Fibroblast of skin of right biceps (primary cell): ENCODE measurements around the gene PROX1.

Experiments used
- DNase-seq: peaks from one replicate; pipeline ENCODE4 v3.0.0-alpha.2; 2013

Gene PROX1

GRCh38 chr1:213987927-213988506, at the start of gene PROX1:
Gene PROX1, plus strand, starts transcription at chr1:213987973. Its CDS starts 8,563 bp downstream, at chr1:213996536.
- DNase-seq: peak; percentile 89

- no peak for DNase-seq
These were observed 49.0 kb upstream of the PROX1 start for GRCh38 chr1:213938776-213939175.

GRCh38 chr1:213939888-213940287, 47.9 kb upstream of the PROX1 start:
- DNase-seq: no peak

- no peak for DNase-seq
These were observed 46.8 kb upstream of the PROX1 start for GRCh38 chr1:213940947-213941346.

GRCh38 chr1:213942061-213942460, 45.7 kb upstream of the PROX1 start:
- DNase-seq: no peak

GRCh38 chr1:213947200-213947801, 40.5 kb upstream of the PROX1 start:
- no peak for DNase-seq

GRCh38 chr1:213951876-213952275, 35.9 kb upstream of the PROX1 start:
- no peak for DNase-seq

- DNase-seq: no peak
These were observed 34.0 kb upstream of the PROX1 start for GRCh38 chr1:213953806-213954205.

GRCh38 chr1:213956295-213956770, 31.4 kb upstream of the PROX1 start:
- DNase-seq: no peak

- DNase-seq: no peak
These were observed 29.4 kb upstream of the PROX1 start for GRCh38 chr1:213958346-213958745.

GRCh38 chr1:213960963-213961362, 26.8 kb upstream of the PROX1 start:
- DNase-seq: no peak

GRCh38 chr1:213962508-213962907, 25.3 kb upstream of the PROX1 start:
- no peak for DNase-seq

GRCh38 chr1:213966122-213966521, 21.7 kb upstream of the PROX1 start:
- no peak for DNase-seq

GRCh38 chr1:213968146-213968825, 19.5 kb upstream of the PROX1 start:
- DNase-seq: no peak

- DNase-seq: no peak
These were observed 17.7 kb upstream of the PROX1 start for GRCh38 chr1:213969958-213970555.

- no peak for DNase-seq
These were observed 15.6 kb upstream of the PROX1 start for GRCh38 chr1:213972141-213972540.

GRCh38 chr1:213973129-213973528, 14.6 kb upstream of the PROX1 start:
- no peak for DNase-seq

GRCh38 chr1:213976665-213977485, 10.9 kb upstream of the PROX1 start:
- DNase-seq: no peak

GRCh38 chr1:213977486-213977842, 10.3 kb upstream of the PROX1 start:
- no peak for DNase-seq

- no peak for DNase-seq
These were observed 9.9 kb upstream of the PROX1 start for GRCh38 chr1:213977909-213978308.

GRCh38 chr1:213979751-213980586, 7.8 kb upstream of the PROX1 start:
- no peak for DNase-seq

GRCh38 chr1:213980906-213981305, 6.9 kb upstream of the PROX1 start:
- no peak for DNase-seq
